ENCODE measurements around the gene TMEM255B. TPM values are rescaled to one million over a fixed set of nuclear protein-coding genes. Genes with fewer than 3 reads are reported as not detected.

The TMEM255B gene
- total and polyA plus RNA-seq, 2 donors (not counting 3 experiments of a cell fraction or from before 2014, with no cell fraction given): 105 to 121 TPM

DNA sequence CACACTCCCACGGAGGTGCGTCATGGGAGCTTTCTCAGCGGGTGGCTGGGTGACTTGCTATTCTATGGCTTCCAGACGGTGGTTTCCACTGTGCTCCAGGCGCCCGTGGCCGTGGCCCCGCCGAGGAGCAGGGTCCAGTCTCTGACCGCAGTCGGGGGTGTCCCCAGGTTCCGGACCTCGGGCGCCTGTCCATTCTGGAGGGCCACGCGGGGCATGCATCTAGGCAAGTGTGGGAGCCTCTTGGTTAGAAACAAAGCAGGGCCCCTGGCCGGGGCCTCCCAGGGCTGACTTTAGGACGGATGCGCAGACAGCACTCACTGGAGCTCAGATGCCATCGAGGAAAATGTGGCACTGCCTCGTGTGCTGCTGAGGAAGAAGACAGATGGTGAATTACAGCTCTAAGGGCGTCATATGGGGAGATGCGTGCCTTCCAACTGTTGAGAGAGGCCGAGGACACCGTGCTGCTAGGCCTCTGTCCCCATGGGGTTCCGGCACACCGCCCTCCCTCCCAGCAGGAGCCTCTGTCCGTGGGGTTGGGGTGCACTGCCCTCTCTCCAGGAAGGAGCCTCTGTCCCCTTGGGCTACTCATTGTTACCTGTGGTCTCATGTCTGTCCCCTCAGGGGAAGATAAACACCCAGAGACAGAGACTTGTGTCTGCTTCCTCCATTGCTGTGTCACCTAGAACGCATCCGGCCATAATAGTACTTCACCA is 38.1 kb downstream of the TMEM255B start:
- POLR2A ChIA-PET: no interaction called here
- Histone ChIP-seq H3K9me1 (replicated peaks; ENCODE audit: control insufficient read depth, extremely low read depth, insufficient read depth, low read length) (no peaks in the 10 kb centered on the region), H3K36me3 (ENCODE audit: control insufficient read depth in 2 of 2, extremely low read depth in 1 of 2, insufficient read depth in 2 of 2, low read length in 2 of 2) (peaks cover 0 to 44% of the 10 kb centered on the region in 2 experiments), H3K9ac (replicated peaks; ENCODE audit: extremely low read depth, insufficient read depth, low read length) (no peak overlapping the region), H4K20me1 (replicated peaks; ENCODE audit: control insufficient read depth, extremely low read depth, insufficient read depth, low read length) (no peaks in the 10 kb centered on the region), H3K27ac (ENCODE audit: insufficient read depth, low read depth, low read length) (no peak overlapping the region), H2AFZ (ENCODE audit: low read depth, low read length) (no peak overlapping the region), H3K4me2 (ENCODE audit: insufficient read depth, low read length) (no peak overlapping the region), H3K4me1 (ENCODE audit: control insufficient read depth, extremely low read depth, insufficient read depth, low read length) (peaks cover 3% of the 10 kb centered on the region), H3K27me3 (ENCODE audit: control insufficient read depth in 2 of 2, insufficient read depth in 2 of 2, low read length in 2 of 2) (no peaks in the 10 kb centered on the region), H3K79me2 (ENCODE audit: control insufficient read depth, insufficient read depth, low read length) (no peaks in the 10 kb centered on the region), H3K4me3 (replicated peaks in 1 of 3; ENCODE audit: insufficient read depth in 1 of 3, low read depth in 1 of 3, low read length in 3 of 3) (no peak overlapping the region), H3K9me3 (replicated peaks; ENCODE audit: control insufficient read depth, insufficient read depth, low read length) (no peaks in the 10 kb centered on the region)
- DNase-seq (ENCODE audit: low read depth, low spot score) (no peak), FAIRE-seq (no peak)
- dilution Hi-C loops (cut with MboI; ENCODE audit: extremely low pct_ligation_motif_present, low sequenced_read_pairs) (no loop called here), intact Hi-C loops (cut with micrococcal nuclease) (no loop called here)
- CTCF ChIA-PET: no interaction called here
- TF ChIP-seq MYC (IDR thresholded peaks at IDR 0.05; ENCODE audit: low read depth, low read length) (no peak), FOS (IDR thresholded peaks at IDR 0.05; ENCODE audit: borderline replicate concordance, insufficient read depth, low read length) (no peak), EZH2 (IDR thresholded peaks at IDR 0.05; ENCODE audit: borderline replicate concordance, low read depth, low read length, severe bottlenecking) (no peak), POLR2A (IDR thresholded peaks at IDR 0.05; ENCODE audit: low read depth, low read length) (no peak), JUN (IDR thresholded peaks at IDR 0.05; ENCODE audit: borderline replicate concordance, insufficient read depth, insufficient read length, low read depth) (no peak), POLR2AphosphoS5 (IDR thresholded peaks at IDR 0.05; ENCODE audit: insufficient read depth, low read depth, low read length) (no peak), GATA2 (IDR thresholded peaks at IDR 0.05; ENCODE audit: insufficient read depth, insufficient read length, low read depth, low read length) (no peak)
- TF ChIP-seq, protein P1, sequence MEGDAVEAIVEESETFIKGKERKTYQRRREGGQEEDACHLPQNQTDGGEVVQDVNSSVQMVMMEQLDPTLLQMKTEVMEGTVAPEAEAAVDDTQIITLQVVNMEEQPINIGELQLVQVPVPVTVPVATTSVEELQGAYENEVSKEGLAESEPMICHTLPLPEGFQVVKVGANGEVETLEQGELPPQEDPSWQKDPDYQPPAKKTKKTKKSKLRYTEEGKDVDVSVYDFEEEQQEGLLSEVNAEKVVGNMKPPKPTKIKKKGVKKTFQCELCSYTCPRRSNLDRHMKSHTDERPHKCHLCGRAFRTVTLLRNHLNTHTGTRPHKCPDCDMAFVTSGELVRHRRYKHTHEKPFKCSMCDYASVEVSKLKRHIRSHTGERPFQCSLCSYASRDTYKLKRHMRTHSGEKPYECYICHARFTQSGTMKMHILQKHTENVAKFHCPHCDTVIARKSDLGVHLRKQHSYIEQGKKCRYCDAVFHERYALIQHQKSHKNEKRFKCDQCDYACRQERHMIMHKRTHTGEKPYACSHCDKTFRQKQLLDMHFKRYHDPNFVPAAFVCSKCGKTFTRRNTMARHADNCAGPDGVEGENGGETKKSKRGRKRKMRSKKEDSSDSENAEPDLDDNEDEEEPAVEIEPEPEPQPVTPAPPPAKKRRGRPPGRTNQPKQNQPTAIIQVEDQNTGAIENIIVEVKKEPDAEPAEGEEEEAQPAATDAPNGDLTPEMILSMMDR (IDR thresholded peaks at IDR 0.05; ENCODE audit: extremely low read depth in 1 of 2, insufficient read depth in 1 of 2, low read depth in 1 of 2, low read length in 2 of 2): no peak
- TF ChIP-seq, protein P2, sequence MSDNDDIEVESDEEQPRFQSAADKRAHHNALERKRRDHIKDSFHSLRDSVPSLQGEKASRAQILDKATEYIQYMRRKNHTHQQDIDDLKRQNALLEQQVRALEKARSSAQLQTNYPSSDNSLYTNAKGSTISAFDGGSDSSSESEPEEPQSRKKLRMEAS (IDR thresholded peaks at IDR 0.05; ENCODE audit: insufficient read depth, insufficient read length): no peak
- BruUV-seq (replicated peaks): no TSS peak
